ENCODE measurements around the gene DCAF6. TPM values are rescaled to one million over a fixed set of nuclear protein-coding genes. Genes with fewer than 3 reads are reported as not detected.

The DCAF6 gene
- total RNA-seq, 1 donor from 2014 or later: 80.5 TPM

DNA sequence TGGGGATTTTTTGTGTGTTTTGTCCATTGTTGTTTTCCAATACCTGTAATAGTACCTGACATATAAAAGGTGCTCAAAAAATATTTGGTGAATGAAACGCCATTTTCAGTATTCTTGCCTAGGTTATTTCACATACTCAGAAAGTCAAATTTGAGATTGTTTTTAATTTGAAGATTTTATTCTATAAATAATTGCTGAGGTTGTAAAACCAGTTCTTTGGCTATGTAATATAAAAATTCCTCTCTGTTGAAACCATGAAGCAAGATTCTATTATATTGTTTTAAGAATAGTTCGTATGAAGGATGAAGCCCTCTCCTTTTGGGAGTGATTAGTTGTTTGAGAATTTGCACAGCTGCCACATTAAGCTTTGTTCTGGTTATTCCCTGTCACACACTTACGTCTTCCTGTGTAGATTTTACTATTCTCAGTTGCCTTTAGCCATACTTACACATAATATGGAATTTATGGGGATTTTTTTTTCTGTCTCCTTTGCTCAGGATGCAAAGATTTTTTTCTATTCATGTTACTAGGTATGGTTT is 60.6 kb downstream of the DCAF6 start:
- Histone ChIP-seq H3K27ac (no peak overlapping the region), H3K27me3 (no peaks in the 10 kb centered on the region), H3K9me3 (no peaks in the 10 kb centered on the region), H3K4me3 (no peak overlapping the region), H3K36me3 (peaks cover 0 to 12% of the 10 kb centered on the region in 2 donors), H3K4me1 (no peaks in the 10 kb centered on the region)
- TF ChIP-seq POLR2A (IDR thresholded peaks at IDR 0.05): no peak
- no peak for TF ChIP-seq POLR2AphosphoS5 (IDR thresholded peaks at IDR 0.05; ENCODE audit: insufficient read depth in 1 of 2, low read depth in 1 of 2)
- TF ChIP-seq, protein P1, sequence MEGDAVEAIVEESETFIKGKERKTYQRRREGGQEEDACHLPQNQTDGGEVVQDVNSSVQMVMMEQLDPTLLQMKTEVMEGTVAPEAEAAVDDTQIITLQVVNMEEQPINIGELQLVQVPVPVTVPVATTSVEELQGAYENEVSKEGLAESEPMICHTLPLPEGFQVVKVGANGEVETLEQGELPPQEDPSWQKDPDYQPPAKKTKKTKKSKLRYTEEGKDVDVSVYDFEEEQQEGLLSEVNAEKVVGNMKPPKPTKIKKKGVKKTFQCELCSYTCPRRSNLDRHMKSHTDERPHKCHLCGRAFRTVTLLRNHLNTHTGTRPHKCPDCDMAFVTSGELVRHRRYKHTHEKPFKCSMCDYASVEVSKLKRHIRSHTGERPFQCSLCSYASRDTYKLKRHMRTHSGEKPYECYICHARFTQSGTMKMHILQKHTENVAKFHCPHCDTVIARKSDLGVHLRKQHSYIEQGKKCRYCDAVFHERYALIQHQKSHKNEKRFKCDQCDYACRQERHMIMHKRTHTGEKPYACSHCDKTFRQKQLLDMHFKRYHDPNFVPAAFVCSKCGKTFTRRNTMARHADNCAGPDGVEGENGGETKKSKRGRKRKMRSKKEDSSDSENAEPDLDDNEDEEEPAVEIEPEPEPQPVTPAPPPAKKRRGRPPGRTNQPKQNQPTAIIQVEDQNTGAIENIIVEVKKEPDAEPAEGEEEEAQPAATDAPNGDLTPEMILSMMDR (IDR thresholded peaks at IDR 0.05): no peak
- intact Hi-C loops (cut with DNase I): no loop called here
- DNase-seq (ENCODE audit: extremely low spot score in 2 of 2): no peak

DNA sequence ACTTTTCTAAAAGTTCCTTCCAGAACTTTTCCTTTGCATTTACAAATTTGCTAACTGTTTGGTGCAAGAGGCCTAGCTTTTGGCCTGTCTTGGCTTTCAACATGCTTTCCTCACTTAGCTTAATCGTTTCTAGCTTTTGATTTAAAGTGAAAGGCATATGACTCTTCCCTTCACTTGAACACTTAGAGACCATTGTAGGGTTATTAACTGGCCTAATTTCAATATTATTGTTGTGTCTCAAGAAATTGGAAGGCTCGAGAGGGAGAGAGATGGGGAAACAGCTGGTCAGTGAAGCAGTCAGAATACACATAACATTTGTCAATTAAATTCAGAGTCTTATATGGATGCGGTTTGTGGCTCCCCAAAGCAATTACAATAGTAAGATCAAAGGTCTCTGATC is 63.4 kb downstream of the DCAF6 start:
- Histone ChIP-seq H3K4me1 (no peaks in the 10 kb centered on the region), H3K27ac (no peak overlapping the region), H3K9me3 (no peaks in the 10 kb centered on the region), H3K27me3 (no peaks in the 10 kb centered on the region), H3K36me3 (peaks cover 0 to 4% of the 10 kb centered on the region in 2 donors), H3K4me3 (no peak overlapping the region)
- intact Hi-C loops (cut with DNase I): no loop called here
- no peak for DNase-seq (ENCODE audit: extremely low spot score in 2 of 2)
- no peak for TF ChIP-seq POLR2AphosphoS5 (IDR thresholded peaks at IDR 0.05; ENCODE audit: insufficient read depth in 1 of 2, low read depth in 1 of 2)
- TF ChIP-seq, protein P1 (IDR thresholded peaks at IDR 0.05): no peak
- no peak for TF ChIP-seq POLR2A (IDR thresholded peaks at IDR 0.05)

DNA sequence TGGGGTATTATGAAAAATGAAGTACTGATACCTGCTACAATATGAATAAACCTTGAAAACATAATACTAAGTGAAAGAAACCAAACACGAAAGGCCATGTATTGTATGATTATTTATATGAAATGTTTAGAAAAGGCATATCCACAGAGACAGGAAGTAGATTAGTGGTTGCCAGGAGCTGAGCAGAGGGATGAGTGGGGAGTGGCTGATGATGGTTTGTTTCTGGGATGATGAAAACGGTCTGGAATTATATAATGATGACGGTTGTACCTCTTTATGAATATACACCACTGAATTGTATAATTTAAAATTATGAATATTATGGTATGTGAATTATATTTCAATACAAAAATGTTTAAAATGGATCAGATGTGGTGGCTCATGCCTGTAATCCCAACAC is 64.2 kb downstream of the DCAF6 start:
- Histone ChIP-seq H3K27ac (no peak overlapping the region), H3K4me1 (no peaks in the 10 kb centered on the region), H3K9me3 (no peaks in the 10 kb centered on the region), H3K27me3 (no peaks in the 10 kb centered on the region), H3K4me3 (no peak overlapping the region), H3K36me3 (peaks cover 0 to 4% of the 10 kb centered on the region in 2 donors)
- TF ChIP-seq POLR2AphosphoS5 (IDR thresholded peaks at IDR 0.05; ENCODE audit: insufficient read depth in 1 of 2, low read depth in 1 of 2) (no peak), POLR2A (IDR thresholded peaks at IDR 0.05) (no peak)
- TF ChIP-seq, protein P1 (IDR thresholded peaks at IDR 0.05): no peak
- intact Hi-C loops (cut with DNase I): no loop called here
- DNase-seq (ENCODE audit: extremely low spot score in 2 of 2): no peak

DNA sequence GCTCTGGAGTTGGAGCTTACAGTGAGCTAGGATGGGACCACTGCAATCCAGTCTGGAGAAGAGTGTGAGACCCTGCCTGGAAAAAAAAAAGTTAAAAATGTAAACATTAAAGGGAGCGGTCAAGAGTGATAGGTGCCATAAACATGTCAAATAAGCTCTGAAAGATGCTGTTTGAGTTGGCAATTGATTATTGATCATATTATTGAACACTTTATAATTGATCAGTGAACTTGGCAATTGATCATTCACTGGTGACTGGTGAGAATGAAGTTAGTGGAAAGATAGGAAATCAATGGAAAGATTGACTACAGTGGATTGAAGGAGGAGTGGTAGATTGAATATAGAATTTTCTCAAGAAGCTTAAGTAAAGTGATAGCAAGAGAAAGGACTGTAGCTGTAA is 64.7 kb downstream of the DCAF6 start:
- intact Hi-C loops (cut with DNase I): no loop called here
- no peak for DNase-seq (ENCODE audit: extremely low spot score in 2 of 2)
- peaks cover 0 to 4% of the 10 kb centered on the region in 2 donors for H3K36me3 ChIP-seq

DNA sequence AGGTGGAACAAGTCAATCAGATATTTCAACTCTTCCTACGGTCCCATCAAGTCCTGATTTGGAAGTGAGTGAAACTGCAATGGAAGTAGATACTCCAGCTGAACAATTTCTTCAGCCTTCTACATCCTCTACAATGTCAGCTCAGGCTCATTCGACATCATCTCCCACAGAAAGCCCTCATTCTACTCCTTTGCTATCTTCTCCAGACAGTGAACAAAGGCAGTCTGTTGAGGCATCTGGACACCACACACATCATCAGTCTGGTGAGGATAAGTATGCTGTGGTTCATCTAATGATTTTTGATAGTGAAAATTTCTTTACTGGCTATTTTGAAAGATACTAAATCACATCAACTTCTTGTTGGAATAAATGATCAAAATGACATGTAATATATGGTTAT is 68.0 kb downstream of the DCAF6 start:
- intact Hi-C loops (cut with DNase I): no loop called here
- H3K36me3 ChIP-seq: peaks cover 0 to 12% of the 10 kb centered on the region in 2 donors
- no peaks in the 10 kb centered on the region for H3K27me3 ChIP-seq
- DNase-seq (ENCODE audit: extremely low spot score in 2 of 2): no peak
- H3K27ac ChIP-seq: no peak overlapping the region
- no peak overlapping the region for H3K4me3 ChIP-seq
- no peaks in the 10 kb centered on the region for H3K4me1 ChIP-seq
- TF ChIP-seq, protein P1 (IDR thresholded peaks at IDR 0.05): no peak
- TF ChIP-seq POLR2AphosphoS5 (IDR thresholded peaks at IDR 0.05; ENCODE audit: insufficient read depth in 1 of 2, low read depth in 1 of 2) (no peak), POLR2A (IDR thresholded peaks at IDR 0.05) (no peak)
- no peaks in the 10 kb centered on the region for H3K9me3 ChIP-seq

More for the DNA sequence above, 64.7 kb downstream of the DCAF6 start:
- TF ChIP-seq POLR2A (IDR thresholded peaks at IDR 0.05) (no peak), POLR2AphosphoS5 (IDR thresholded peaks at IDR 0.05; ENCODE audit: insufficient read depth in 1 of 2, low read depth in 1 of 2) (no peak)
- TF ChIP-seq, protein P1 (IDR thresholded peaks at IDR 0.05): no peak
- Histone ChIP-seq H3K27ac (no peak overlapping the region), H3K27me3 (no peaks in the 10 kb centered on the region), H3K4me3 (no peak overlapping the region), H3K4me1 (no peaks in the 10 kb centered on the region), H3K9me3 (no peaks in the 10 kb centered on the region)

Measured in vagina (tissue), 2 donors.